ENCODE results near the gene GPR84.
A peak's percentile ranks its signal among the peaks of the same experiment; 100 is the strongest.

Gene GPR84

DNA sequence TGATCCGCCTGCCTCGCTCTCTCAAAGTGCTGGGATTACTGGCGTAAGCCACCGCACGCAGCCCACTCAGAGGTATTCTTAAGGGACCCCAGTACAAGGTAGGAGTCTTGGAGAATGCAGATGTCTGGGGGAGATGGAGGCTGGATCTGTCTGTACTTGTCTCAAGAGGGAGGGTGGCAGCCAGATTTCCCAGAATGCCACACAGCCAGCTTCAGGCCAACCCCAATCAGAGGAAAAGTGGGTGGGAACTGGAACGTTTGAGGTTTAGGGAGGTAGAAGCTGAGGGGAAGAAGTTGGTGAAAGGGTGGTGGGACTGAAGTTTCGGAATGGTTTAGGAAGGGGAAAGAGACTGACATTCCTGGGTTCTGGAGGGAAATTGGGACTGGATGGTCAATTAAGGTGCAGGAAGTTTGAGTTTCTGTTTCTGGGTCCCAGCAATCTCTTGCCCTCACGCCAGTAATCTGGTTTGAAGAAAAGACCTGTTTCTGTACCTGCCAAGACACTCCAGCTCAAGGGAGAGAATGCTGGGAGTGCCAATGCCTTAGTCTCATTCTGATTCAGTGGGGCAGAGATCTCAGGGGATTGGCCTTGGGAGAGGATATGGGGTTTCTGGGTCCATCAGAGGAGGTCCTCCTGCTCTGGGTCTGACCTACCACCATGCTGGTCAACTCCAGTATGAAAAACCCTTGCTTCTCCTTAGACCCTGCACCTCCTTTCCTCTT is 28.4 kb upstream of the GPR84 start:
- no peak for DNase-seq (ENCODE audit: low read depth, low spot score)

DNA sequence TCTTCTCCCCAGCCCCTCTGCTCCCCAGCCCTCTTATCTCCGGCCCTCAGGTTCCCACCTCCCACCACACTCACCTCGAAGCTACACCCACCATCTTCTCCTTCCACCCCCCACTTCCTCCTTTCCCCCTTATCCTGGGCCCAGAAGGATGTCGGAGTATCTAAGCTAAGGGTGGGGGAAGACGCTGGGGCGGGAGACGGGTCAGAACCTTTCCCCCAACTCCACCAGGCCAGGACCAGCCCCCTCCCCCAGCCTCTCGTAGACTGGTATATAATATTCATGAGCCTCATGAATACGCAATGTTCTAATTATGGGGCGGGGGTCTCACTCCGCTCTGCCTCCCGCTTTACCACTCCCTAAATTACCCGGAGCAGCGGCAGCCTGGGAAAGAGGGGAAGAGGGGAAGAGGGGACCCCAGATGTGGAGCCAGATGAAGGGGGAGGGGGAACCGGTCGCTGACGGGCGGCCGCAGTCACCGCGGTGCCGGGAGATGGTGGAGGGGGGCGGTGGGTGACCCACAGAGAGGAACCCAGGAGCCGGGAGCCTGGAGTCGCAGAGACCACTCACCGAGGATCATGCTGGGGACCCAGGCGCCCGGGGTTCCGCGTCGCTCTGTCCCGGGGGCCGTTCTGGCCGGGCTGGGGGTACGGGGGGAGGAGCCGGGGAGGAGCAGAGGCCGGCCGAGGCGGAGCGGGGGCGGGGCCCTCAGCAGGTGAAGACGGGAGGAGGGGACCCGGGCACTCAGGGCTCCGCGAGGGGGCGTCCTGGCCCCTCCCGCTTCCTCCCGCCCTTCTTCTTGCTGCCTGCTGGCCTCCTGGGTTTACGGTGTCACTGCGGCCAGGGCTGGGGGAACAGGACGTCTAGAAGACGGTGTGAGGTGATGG is 26.6 kb upstream of the GPR84 start:
- peak; percentile 57 for DNase-seq (ENCODE audit: low read depth, low spot score)

DNA sequence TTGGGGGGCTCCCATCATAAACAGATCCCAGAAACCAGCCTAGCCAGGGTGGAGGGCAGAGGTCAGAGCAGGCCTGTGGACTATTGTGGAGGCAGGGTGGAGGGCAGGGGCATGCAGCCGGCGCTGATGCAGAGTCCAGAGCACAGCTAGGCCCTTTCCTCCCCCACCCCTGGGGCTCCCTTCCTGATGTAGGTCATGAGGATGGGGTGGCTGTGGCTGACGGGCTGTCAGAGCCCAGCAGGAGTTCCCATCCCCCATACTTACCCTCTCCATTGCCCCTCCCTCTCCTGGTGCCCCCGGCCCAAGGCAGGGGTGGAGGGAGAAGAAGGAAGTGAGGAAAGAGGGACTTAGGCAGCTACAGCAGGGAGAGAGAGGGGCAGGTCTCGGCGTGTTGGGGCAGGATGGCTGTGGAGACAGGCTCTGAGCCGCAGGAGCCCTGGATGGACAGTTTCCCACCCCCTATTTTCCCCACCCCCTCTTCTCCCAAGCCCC is 25.9 kb upstream of the GPR84 start:
- DNase-seq (ENCODE audit: low read depth, low spot score) = no peak

DNA sequence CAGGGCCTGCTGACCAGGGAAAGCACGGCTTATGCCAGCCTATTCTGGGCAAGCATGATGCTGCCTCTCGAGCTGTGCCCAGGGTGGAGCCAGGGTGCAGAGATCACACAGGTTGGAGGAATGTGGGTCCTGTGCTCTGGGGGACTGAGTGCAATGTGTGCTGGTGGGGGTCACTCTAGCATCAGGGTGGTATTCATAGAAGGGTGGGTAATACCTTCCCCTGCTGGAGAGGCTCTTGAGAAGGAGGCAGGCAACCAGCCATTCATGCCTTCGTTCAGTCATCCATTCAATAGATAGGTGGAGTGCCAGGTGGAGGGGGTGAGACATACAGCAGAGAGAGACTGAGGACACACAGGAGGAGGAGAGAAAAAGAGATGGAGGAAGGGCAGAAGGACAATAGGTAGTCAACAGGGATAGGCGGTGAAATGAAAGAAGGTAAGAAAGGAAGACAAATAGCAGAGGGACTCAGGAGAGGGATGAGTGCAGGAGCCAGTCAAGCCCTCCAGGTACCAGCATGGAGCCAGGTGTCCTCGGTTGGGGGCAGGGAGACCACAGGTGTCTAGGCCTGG is 25.4 kb upstream of the GPR84 start:
- DNase-seq (ENCODE audit: low read depth, low spot score) = no peak

DNA sequence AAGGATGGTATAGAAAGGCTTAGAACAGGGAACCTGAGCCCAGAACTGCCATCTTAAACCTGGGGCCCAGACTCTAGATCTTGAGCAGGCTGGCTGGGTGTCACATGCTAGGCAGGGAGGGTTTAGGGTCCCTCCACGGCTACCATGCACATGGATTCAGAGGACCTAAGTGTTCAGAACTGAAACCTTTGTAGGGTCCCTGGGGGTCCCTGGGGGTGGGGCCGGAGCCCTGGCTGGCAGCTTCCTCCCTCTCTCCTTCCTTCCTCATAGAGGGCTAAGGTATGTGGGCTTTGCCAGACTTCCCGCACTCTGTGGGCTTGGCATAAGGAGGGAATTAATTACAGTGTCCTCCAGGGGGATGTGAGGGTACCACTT is 24.8 kb upstream of the GPR84 start:
- no peak for DNase-seq (ENCODE audit: low read depth, low spot score)

DNA sequence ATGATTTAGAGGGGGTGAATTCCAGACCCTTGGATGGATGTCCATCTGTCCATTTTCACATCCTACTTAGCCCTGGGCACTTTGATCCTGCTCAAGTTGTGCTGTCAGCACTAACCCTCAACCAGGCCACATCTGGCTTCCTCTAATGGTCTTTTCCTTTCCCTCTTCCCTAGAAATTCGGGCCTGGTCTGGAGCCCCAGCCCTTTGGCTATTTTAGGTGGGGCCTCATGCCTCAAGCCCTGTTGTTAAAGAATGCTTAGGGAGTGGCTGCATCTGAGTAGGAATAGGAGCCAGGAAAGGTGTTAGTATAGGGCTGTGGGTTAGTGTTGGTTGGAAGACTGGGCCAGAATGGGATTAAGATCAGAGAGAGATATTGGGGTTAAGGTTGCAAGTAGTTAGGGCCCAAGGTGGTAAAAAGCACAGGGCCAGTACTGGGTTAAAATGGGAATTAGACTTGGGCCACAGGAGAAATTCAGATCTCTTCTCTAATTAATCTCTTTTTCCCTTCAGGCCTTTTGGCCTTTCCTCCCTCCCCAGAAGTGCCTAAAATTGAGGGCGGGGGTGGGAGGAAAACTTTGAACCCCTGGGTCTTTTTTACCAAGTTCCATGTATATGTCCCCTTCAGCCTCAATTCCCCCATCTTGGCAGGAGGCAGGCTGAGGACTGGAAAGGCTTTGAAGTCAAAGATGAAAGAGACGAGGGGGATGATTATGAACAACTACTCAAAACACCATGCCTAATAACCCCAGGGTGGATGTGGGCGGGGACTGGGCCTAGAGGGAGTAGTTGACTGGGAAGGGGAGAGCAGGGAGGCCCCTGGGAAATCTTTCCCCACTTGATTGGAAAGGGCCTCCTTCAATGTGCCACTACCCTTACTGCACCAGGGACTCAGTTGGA is 24.2 kb upstream of the GPR84 start:
- DNase-seq (ENCODE audit: low read depth, low spot score) = no peak

DNA sequence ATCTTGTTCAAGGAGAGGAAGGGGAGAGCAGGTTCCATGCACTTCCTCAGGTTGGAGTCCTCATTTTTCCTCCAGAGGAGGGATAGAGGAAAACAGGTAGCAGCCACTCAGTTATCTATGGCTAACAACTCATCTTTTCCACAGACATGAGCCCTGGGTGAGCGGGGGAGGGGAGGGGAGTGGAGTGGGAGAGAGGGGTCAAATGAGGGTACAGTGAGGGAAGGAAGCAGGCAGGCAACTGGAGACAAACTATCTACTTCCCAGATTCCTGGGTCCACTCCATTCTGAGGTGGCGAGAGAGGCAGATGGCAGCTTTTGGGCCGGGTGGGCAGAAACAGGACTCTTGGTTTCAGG is 22.8 kb upstream of the GPR84 start:
- DNase-seq (ENCODE audit: low read depth, low spot score) = no peak

DNA sequence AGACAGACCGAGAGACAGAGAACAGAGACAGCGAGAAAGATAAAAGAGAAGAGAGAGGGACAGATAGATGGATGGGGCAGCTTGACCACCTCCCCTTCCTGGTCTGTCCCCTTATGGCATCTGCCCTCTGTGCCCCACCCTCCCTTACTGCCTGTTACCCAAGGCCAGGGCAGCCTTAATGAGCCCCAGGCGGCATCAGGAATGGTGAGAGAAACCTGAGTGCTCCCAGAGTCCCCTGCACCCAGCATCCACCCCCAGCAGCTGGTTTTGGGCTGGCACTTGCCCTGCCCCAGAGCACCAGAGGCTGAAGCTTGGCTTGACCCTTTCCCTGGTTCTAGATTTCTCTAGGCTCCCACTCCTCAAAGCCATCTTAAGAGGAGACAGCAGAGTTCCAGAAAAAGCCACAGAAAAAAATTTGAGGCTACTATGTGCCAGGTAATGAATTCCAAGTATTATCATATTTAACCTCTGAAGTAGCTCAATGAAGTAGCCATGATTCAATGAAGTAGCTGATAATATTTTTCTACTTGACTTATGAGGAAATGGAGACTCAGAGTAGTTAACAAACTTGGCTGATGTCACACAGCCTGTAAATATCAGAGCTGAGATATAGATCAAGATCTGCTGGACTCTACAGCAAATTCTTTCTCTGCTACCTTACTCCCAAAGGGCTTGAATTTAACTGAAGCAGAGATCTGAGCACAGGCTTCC is 22.3 kb upstream of the GPR84 start:
- no peak for DNase-seq (ENCODE audit: low read depth, low spot score)

DNA sequence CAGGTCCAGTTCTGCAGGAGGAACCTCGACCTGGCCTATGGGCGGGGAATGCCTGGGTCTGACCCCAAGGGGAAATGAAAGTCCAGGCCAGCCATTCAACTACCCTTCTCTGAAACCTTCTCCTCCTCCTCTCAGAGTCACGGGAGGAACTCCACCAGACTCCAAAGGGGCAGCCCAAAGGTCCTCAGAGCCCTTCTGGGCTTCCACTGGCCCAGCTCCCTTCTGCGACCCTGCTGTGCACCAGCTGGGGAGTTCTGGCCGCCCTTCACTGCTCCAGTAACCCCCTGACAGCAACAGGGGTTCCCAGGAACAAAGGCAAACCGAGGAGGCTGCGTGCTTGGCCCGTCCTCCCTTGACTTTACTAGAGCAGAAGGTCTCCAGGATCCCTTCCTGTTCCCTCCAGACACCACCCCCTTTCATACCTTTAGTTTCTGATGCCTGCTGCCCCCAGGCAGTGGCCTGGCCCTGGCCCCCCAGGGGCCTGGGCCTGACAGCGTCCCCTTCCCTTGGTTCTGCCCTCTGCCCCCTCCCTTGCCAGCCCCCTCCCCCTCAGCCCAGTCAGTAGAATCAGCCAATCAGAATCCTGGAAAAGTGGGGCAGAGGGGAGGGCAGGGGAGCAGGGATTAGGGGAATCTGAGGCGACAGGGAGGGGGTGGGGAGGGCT is 21.1 kb upstream of the GPR84 start:
- DNase-seq (ENCODE audit: low read depth, low spot score) = no peak

DNA sequence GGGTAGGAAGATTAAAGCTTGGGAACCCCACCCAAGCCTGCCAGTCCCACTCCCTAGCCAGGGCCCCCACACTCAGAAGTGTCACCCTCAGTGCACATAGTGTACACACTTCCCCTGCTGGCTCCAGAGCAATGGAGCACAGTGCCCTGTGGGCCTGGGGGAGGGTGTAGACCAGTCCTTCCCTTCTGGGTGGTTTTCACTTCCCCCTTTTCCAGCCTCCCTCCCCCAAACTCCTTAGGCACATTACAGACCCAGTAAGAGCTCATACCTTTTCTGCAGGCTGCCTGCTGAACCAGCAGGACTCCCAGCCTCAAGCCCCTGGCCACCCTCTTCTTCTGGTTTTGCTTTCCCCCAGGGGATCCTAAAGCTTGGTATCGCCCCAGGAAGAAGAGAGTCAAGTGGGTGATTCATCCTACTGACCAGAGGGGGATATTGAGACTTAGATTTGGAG is 20.3 kb upstream of the GPR84 start, which contains the start of gene ZNF385A:
Gene ZNF385A, minus strand, starts transcription at position 143 of the 451 bp plus-strand sequence. CDS start 219 bp downstream, outside the sequence.
- no peak for DNase-seq (ENCODE audit: low read depth, low spot score)

DNA sequence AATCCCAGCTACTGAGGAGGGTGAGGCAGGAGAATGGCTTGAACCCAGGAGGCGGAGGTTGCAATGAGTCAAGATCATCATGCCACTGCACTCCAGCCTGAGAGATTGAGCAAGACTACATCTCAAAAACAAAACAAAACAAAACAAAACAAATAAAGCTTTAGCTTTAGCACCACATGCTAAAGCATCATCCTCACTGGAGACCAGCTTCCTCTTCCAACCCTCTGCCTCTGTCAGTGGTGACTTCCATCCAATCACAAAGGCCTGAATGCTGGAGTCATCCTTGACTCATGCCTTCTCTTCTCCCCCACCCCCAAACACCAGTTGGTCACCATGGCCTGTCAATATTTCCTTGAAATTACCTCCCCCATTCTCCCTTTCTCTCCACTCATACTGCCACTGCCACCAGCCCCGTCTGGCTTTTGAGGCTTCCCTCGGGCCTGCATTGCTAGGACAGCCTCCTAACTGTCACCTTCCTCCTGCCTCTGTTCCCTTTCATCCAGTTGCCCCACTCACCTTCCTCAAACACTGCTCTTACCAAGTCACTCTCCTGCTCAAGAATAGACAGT is 18.8 kb upstream of the GPR84 start:
- DNase-seq (ENCODE audit: low read depth, low spot score) = peak; percentile 54

DNA sequence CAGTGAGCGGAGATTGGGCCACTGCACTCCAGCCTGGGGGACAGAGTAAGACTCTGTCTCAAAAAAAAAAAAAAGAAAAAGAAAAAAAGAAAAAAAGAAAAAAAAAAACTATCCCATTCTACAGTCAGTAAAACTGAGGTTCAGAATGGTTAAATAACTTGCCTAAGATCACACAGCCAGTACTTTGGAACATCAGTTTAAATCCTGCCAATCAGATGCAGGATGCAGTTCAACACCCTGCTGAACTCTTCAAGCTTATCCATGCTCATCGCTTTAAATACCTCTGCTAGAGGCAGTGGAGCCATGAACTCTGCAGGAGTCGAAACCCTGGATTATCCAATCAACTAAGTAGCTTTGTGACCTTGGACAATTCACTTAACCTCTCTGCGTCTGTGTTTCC is 16.9 kb upstream of the GPR84 start:
- no peak for DNase-seq (ENCODE audit: low read depth, low spot score)

DNA sequence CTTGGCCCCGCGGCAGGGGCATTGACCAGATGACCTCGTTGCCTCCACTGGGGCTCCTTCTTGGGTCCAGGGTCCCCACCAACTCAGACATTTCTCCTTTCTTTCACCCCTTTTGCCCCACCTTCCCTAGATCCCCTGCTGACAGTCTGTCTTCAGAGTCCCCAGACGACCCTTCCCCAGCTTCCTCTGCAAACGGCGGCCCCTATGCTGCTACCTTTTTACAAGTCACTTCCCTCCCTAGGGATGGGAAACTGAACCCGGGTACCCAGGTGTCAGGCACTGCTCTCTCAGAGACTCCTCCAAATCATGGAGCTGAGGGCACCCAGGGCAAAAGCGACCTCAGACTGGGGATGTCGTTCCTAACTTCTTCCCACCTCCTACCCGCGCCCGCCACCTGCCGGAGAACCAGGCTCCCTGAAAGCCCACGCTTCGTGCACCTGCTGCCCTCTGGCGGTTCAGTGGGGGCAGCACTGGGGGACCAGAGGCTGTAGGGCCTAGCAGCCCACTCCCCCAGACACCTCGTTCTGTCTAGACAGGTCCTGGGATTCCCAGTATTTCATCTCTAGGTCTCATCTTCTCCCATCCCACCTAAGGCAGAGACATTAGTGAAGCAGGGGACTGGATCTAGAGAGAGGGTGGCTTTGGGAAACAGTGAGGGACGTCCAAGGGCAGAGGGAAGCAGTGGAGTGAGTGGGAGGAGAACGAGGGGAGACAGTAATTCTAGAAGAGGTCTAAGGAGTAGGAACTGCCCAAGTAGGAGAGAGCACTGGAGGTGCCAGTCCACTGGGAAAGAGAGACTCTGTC is 15.3 kb upstream of the GPR84 start:
- DNase-seq (ENCODE audit: low read depth, low spot score) = peak; percentile 95

DNA sequence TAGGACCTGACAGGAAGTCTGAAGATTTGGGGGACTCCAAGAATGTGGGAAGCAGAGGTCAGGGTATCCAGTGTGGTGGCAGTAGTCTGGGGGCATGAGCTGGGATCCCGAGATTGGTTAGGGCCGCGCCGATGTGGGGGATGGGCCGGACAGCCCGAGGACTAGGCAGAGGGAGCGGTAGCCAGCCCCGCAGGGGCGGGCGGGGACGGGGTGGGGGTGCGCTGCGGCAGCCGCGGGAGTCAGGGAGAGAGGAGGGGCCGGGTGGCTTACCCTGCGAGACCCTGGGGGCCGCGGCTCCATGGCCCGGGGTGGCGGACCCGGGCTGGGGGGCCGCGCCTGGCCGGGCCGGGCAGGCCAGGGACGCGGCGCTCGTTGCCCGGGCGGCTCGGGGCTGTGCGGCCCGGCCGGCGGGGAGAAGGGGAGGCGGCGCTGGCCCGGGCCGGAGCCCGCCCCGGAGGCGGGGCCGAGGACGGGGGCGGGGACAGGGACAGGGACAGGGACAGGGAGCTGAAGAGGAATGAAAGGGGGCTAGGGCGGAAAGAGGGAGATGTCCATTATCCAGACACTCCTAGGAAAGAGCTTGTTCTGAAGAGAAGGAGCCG is 14.6 kb upstream of the GPR84 start:
- peak; percentile 79 for DNase-seq (ENCODE audit: low read depth, low spot score)

DNA sequence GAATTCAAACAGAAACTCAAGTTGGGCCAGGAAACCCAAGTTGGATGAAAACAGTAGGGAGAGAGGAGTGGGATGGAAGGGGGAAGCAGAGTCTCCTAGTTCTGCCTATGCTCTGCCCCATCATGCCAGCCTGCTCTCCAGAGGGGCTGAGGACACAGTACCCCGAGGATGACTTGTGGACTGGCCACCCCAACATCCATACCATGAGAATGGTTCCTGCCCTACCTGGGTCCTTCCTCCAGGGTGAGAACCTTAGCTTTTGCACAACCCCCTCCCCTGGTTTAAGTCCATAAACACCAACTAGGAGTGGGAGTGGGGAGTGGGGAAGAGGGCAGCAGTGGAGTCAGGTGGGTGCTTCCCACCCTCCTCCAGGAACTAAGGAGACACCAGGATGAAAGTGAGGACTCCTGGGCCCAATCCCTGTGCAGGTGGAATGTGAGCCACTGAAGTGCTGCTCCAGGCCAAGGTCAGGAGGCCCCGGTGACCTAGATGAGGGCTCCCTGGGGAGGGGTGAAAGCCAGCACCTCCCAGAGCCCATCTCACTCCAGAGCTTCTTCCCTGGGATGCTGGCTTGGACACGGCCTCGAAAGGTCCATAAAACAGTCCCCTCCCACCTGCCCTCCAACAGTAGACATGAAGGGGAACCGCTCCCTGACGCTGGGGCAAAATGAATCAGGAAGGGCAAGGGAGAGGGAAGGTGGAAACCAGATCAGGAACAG is 13.7 kb upstream of the GPR84 start:
- no peak for DNase-seq (ENCODE audit: low read depth, low spot score)

DNA sequence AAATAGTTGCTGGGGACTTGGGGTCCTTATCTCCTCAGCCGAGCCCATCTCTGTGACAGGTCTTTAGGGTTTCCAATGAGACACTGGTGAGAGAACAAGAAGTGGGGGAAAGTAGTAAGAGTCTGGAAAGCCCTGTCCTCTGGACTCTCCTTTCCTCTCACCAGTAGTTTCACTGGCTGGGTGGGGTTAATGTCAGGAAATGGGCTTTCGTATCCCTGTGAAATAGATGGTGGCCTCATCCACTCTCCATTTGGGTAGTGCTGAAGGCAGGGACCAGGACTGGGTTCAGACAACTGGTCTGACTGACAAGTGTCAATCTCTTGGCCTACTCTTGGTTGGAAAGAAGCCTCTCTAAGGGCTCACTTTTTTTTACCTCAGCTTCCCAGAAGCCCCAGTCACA is 12.7 kb upstream of the GPR84 start:
- DNase-seq (ENCODE audit: low read depth, low spot score) = no peak

DNA sequence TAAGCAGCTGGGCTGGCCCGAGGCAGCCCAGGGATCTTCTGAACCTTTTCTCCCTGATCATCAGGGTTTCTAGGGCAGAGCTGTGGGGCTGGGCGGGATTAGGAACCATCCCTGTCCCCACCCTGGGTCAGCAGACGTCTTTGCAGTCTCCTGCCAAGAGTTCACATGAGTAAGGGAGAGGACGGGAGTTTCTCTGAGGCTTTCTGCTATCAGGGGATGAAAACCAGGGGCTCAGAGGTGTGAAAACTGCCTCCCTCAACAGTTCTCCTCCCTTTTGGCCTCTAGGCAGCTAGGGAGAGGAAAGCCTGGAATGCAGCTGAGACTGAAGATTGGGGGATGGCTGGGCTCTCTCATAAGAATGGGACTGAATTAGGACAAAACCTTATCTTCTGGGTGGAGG is 12.3 kb upstream of the GPR84 start:
- DNase-seq (ENCODE audit: low read depth, low spot score) = no peak

DNA sequence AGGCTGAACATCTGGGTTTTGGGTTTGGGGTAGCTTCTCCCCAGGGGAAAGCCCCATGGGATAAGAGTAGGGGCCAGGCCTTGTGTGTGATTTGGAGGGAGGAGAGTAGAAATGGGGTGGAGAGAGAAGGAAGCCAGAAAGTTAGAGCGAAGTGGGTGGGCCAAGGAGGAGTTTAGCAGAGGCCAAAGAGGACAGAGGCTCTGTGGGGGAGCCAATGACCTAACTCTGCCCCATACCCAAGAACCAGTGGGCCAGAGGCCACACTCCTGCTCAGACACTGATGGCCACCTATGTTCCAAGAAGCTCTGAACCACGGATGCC is 10.9 kb upstream of the GPR84 start:
- DNase-seq (ENCODE audit: low read depth, low spot score) = no peak

Measured in astrocyte of the hippocampus (primary cell).